GM04503 (cell line): ENCODE data around the gene TMEM145.

Experiments
- DNase-seq: peaks from one replicate; pipeline ENCODE4 v3.0.0-alpha.2; 2012; ENCODE audit warnings: low read depth

Gene TMEM145

GRCh38 chr19:42278452-42279154 is 34.5 kb upstream of the TMEM145 start:
- DNase-seq: no peak

GRCh38 chr19:42279155-42279901 is 33.8 kb upstream of the TMEM145 start:
- DNase-seq: no peak

- no peak for DNase-seq
These were observed 33.0 kb upstream of the TMEM145 start for GRCh38 chr19:42279902-42280814.

GRCh38 chr19:42280815-42281145 is 32.3 kb upstream of the TMEM145 start:
- DNase-seq: no peak

GRCh38 chr19:42281146-42281826 is 31.8 kb upstream of the TMEM145 start:
- no peak for DNase-seq

GRCh38 chr19:42281827-42282762 is 31.0 kb upstream of the TMEM145 start:
- DNase-seq: no peak

GRCh38 chr19:42282819-42283187 is 30.3 kb upstream of the TMEM145 start:
- DNase-seq: no peak

- no peak for DNase-seq
These were observed 29.7 kb upstream of the TMEM145 start for GRCh38 chr19:42283188-42284065.

- no peak for DNase-seq
These were observed 29.0 kb upstream of the TMEM145 start for GRCh38 chr19:42284066-42284501.

GRCh38 chr19:42284591-42285341 is 28.3 kb upstream of the TMEM145 start:
- DNase-seq: no peak

- DNase-seq: no peak
These were observed 27.6 kb upstream of the TMEM145 start for GRCh38 chr19:42285541-42285941.

- no peak for DNase-seq
These were observed 27.1 kb upstream of the TMEM145 start for GRCh38 chr19:42285988-42286348.

GRCh38 chr19:42286349-42287016 is 26.6 kb upstream of the TMEM145 start:
- DNase-seq: no peak

GRCh38 chr19:42287017-42287826 is 25.9 kb upstream of the TMEM145 start:
- no peak for DNase-seq

- no peak for DNase-seq
These were observed 25.3 kb upstream of the TMEM145 start for GRCh38 chr19:42287827-42288107.

GRCh38 chr19:42288387-42288786 is 24.7 kb upstream of the TMEM145 start:
- DNase-seq: no peak

- no peak for DNase-seq
These were observed 24.1 kb upstream of the TMEM145 start for GRCh38 chr19:42288881-42289555.
